HS-5 (cell line): ENCODE data around the gene PACSIN1.

Experiments used
- DNase-seq: peaks from one replicate; pipeline ENCODE4 v3.0.0-alpha.2; 2012; ENCODE audit warnings: low read depth

PACSIN1 gene

GRCh38 chr6:34562861-34563512 is 97.1 kb downstream of the PACSIN1 start:
- DNase-seq: no peak

GRCh38 chr6:34563513-34563870 is 97.6 kb downstream of the PACSIN1 start:
- DNase-seq: no peak

GRCh38 chr6:34564181-34564580 is 98.3 kb downstream of the PACSIN1 start:
- DNase-seq: no peak

- no peak for DNase-seq
Observed at GRCh38 chr6:34565722-34566137, 99.9 kb downstream of the PACSIN1 start.

- DNase-seq: no peak
Observed at GRCh38 chr6:34566830-34567546, 101.1 kb downstream of the PACSIN1 start.

GRCh38 chr6:34568341-34569201 is 102.7 kb downstream of the PACSIN1 start:
- no peak for DNase-seq

- no peak for DNase-seq
Observed at GRCh38 chr6:34569361-34569973, 103.6 kb downstream of the PACSIN1 start.

- no peak for DNase-seq
Observed at GRCh38 chr6:34570066-34570833, 104.4 kb downstream of the PACSIN1 start.

GRCh38 chr6:34571388-34571787 is 105.5 kb downstream of the PACSIN1 start:
- no peak for DNase-seq

- DNase-seq: no peak
Observed at GRCh38 chr6:34572021-34572420, 106.1 kb downstream of the PACSIN1 start.

- DNase-seq: no peak
Observed at GRCh38 chr6:34572585-34572984, 106.7 kb downstream of the PACSIN1 start.

- DNase-seq: no peak
Observed at GRCh38 chr6:34573567-34574183, 107.8 kb downstream of the PACSIN1 start.

- DNase-seq: no peak
Observed at GRCh38 chr6:34574647-34575293, 108.9 kb downstream of the PACSIN1 start.

GRCh38 chr6:34575326-34575725 is 109.5 kb downstream of the PACSIN1 start:
- no peak for DNase-seq

- no peak for DNase-seq
Observed at GRCh38 chr6:34576286-34576955, 110.5 kb downstream of the PACSIN1 start.

- DNase-seq: no peak
Observed at GRCh38 chr6:34578445-34579262, 112.8 kb downstream of the PACSIN1 start.

- no peak for DNase-seq
Observed at GRCh38 chr6:34580707-34581560, 115.1 kb downstream of the PACSIN1 start.

GRCh38 chr6:34581561-34581920 is 115.7 kb downstream of the PACSIN1 start:
- DNase-seq: no peak
